Stomach (tissue), 4 donors: ENCODE results near the gene FAM131B.

Experiments
- EP300 ChIP-seq: sonication (generic); formaldehyde crosslinking; IDR thresholded peaks from one replicate; pipeline ENCODE4 v1.6.1; 2017; ENCODE audit warnings: antibody characterized with exemption
- POLR2A ChIP-seq, 4 donors: fragments of 450-650 bp; IDR thresholded peaks; one replicate each; pipeline ENCODE4 v1.6.1; 2016; ENCODE audit warnings: antibody characterized with exemption in 4 of 4, control low read depth in 2 of 4, mild to moderate bottlenecking in 1 of 4, moderate library complexity in 1 of 4
- TF ChIP-seq, protein P1 (sequence below), 7 experiments: fragments of 450-650 bp in 4 of 7; fragments of 200-600 bp in 3 of 7; sonication (generic) in 3 of 7; IDR thresholded peaks; one replicate each; pipeline ENCODE4 v1.5.1; 2016 to 2019; ENCODE audit warnings: antibody characterized with exemption in 7 of 7, control low read depth in 2 of 7, mild to moderate bottlenecking in 1 of 7

DNA sequence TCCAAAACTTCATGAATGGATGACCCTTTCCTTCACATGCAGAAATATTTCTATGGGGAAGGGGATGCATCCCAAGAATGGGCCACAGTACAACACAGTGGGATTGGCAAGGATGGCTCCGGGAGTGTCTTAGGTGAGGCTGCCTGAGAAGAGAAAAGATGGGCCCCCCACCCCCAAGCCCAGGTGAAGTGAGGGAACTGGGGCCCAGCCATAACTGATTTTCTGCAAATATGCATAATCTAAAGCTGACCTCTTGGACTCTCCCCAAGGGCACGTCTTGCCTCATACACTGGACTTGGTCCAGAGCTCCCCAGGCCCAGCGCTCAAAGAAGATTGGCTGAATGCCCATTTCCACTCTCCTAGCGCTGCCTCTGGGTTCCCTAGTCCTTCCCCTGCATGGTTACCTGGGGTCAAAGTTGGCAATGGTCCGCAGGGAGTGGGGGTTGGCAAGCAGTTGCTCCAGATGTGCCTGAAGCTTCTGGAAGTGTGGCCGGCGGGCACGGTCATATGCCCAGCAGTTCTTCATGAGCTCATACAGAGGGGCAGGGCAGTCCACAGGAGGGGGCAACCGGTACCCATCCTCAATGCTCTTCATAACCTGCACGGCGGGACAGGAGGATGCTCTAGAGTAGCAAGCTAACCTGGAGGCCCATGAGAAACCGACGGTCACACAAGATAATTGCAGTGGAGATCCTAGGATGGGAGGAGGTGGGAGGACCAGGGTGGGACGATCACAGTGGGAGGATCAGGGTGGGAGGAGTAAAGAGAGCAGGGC, 30.9 kb upstream of the FAM131B start:
- TF ChIP-seq, protein P1, sequence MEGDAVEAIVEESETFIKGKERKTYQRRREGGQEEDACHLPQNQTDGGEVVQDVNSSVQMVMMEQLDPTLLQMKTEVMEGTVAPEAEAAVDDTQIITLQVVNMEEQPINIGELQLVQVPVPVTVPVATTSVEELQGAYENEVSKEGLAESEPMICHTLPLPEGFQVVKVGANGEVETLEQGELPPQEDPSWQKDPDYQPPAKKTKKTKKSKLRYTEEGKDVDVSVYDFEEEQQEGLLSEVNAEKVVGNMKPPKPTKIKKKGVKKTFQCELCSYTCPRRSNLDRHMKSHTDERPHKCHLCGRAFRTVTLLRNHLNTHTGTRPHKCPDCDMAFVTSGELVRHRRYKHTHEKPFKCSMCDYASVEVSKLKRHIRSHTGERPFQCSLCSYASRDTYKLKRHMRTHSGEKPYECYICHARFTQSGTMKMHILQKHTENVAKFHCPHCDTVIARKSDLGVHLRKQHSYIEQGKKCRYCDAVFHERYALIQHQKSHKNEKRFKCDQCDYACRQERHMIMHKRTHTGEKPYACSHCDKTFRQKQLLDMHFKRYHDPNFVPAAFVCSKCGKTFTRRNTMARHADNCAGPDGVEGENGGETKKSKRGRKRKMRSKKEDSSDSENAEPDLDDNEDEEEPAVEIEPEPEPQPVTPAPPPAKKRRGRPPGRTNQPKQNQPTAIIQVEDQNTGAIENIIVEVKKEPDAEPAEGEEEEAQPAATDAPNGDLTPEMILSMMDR (IDR thresholded peaks at IDR 0.05) = no peak
- TF ChIP-seq EP300 = no peak
- no peak for TF ChIP-seq POLR2A (IDR thresholded peaks at IDR 0.05)
